Subcutaneous abdominal adipose tissue (tissue), 5 donors: ENCODE measurements around the gene KRTAP20-3.

Experiments used
- H3K27ac ChIP-seq: one replicate; pipeline ENCODE4 v1.7.0; 2013; ENCODE audit warnings: low read depth, mild to moderate bottlenecking, inconsistent platforms, low read length, moderate library complexity
- H3K27me3 ChIP-seq, 5 donors: one replicate each; pipeline ENCODE4 v1.7.0; 2013; ENCODE audit warnings: low read length in 5 of 5, inconsistent platforms in 1 of 5; ENCODE audit not compliant: control insufficient read depth in 5 of 5, insufficient read depth in 4 of 5
- H3K36me3 ChIP-seq, 5 donors: one replicate each; pipeline ENCODE4 v1.7.0; 2013; ENCODE audit warnings: low read length in 5 of 5; ENCODE audit not compliant: control insufficient read depth in 5 of 5, insufficient read depth in 5 of 5
- H3K4me1 ChIP-seq, 5 donors: one replicate each; pipeline ENCODE4 v1.7.0; 2013; ENCODE audit warnings: low read length in 5 of 5, mild to moderate bottlenecking in 3 of 5, moderate library complexity in 1 of 5; ENCODE audit not compliant: control insufficient read depth in 5 of 5, insufficient read depth in 5 of 5
- H3K4me3 ChIP-seq, 5 donors: one replicate each; pipeline ENCODE4 v1.7.0; 2013; ENCODE audit warnings: low read length in 5 of 5, low read depth in 1 of 5
- H3K9ac ChIP-seq, 5 donors: one replicate each; pipeline ENCODE4 v1.7.0; 2013; ENCODE audit warnings: low read length in 5 of 5, mild to moderate bottlenecking in 4 of 5, moderate library complexity in 3 of 5
- H3K9me3 ChIP-seq, 5 donors: one replicate each; pipeline ENCODE4 v1.7.0; 2013; ENCODE audit warnings: low read length in 5 of 5; ENCODE audit not compliant: control insufficient read depth in 5 of 5
- donor health status: healthy.
- donor health status: healthy.
- donor health status: healthy.
- donor health status: healthy.
- donor health status: healthy.

The KRTAP20-3 gene

DNA sequence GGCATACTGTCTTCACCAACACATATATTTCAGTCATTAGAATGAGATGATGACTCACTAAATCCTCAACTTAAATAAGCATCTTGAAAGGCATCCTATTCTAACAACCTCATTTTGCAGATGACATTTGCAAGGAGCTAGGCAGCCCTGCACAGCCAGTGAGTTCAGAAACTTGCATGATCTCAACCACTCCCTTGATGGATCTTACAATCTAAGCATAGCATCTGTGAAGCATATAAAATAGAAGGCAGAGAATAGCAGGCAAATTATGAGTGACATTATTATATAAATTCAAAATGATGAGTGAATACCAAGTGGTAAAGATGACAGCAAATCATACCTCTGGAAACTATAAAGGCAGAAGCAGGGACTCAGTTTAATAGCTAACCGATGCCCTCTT, 31.6 kb downstream of the KRTAP20-3 start:
- Histone ChIP-seq H3K4me3 (no peak overlapping the region), H3K27ac (no peak overlapping the region), H3K9ac (no peak overlapping the region), H3K9me3 (peaks cover 0 to 4% (median 0%) of the 10 kb centered on the region in 5 donors), H3K4me1 (no peaks in the 10 kb centered on the region), H3K27me3 (no peaks in the 10 kb centered on the region), H3K36me3 (no peaks in the 10 kb centered on the region)

DNA sequence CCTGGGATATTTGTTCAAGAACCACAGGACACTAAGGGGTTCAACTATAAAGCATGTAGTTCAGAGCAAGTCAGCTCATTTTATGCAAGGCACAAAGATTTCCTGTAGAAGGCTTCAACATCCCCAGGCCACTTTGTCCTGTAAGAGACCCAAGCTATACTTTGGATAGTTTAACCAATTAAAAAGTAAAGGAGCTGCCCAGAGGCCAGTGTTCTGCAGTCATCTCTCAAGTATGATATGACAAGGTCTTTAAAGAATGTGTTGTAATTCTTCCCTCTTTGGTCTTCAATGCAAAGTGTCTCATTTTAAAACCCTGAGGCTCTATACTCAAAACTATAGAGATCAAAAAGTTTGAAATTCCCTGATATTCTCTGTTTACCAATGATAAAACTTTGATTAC, 34.1 kb downstream of the KRTAP20-3 start:
- Histone ChIP-seq H3K4me3 (no peak overlapping the region), H3K36me3 (no peaks in the 10 kb centered on the region), H3K27me3 (no peaks in the 10 kb centered on the region), H3K4me1 (no peaks in the 10 kb centered on the region), H3K9ac (no peak overlapping the region), H3K27ac (no peak overlapping the region), H3K9me3 (peaks cover 0 to 4% (median 0%) of the 10 kb centered on the region in 5 donors)

DNA sequence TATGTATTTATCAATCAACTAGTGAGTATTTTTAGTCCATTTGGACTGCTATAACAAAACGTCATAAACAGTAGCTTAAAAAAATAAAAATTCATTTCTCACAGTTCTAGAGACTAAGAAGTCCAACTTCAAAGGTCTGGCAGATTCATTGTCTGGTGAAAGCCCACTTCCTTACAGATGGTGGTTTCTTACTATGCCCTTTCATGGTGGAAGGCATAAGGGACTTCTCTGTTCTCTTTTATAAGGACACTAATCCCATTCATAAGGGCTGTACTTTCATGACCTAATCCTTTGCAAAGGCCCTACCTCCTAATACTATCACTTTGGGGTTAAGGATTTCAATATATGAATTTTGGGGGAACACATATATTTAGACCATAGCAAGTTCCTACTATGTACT, 37.9 kb downstream of the KRTAP20-3 start:
- peaks cover 0 to 4% (median 0%) of the 10 kb centered on the region in 5 donors for H3K9me3 ChIP-seq
- no peaks in the 10 kb centered on the region for H3K27me3 ChIP-seq
- no peak overlapping the region for H3K4me3 ChIP-seq
- H3K27ac ChIP-seq: no peak overlapping the region
- H3K9ac ChIP-seq: no peak overlapping the region
- H3K4me1 ChIP-seq: no peaks in the 10 kb centered on the region
- no peaks in the 10 kb centered on the region for H3K36me3 ChIP-seq

DNA sequence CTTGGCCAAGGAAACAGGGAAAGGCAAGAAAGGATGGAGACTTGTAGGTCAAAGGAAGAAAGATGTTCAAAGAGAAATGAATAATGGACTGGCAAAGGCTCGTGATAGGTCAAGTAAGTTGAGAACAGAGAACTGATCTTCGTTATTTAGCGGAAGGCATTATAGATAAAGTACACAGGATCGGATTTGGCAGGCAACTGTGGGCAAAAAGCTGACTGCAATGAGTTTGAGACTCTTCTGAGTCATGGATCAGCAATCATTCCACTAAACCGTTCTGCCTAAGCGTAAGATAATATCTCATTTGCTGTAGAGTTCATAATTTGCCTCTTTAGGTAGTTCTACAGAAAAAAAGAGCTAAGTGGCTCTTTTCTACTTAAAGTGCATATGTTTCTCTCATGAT, 41.8 kb downstream of the KRTAP20-3 start:
- Histone ChIP-seq H3K4me3 (no peak overlapping the region), H3K4me1 (no peaks in the 10 kb centered on the region), H3K27ac (no peak overlapping the region), H3K9me3 (peaks cover 0 to 4% (median 0%) of the 10 kb centered on the region in 5 donors), H3K27me3 (no peaks in the 10 kb centered on the region), H3K36me3 (no peaks in the 10 kb centered on the region), H3K9ac (no peak overlapping the region)

DNA sequence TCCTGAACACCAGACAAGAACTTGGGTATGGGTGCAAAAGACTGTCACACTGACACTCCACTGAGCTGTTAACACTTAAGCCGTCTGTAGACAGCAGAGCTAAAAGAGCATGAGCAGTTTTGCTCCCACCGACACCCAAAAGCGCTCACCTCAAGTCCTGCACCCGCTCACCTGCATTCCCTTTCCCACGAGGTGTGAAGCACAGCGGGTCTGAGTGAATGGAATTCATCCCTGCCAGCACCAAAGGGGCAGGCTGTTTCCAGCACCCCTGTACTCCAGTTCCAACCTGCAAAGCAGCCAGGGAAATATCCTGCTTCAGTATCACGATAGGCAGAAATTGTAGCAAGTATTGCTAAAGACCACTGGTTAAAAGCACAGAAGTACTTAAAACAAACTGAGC, 47.2 kb downstream of the KRTAP20-3 start:
- no peaks in the 10 kb centered on the region for H3K27me3 ChIP-seq
- H3K4me3 ChIP-seq: no peak overlapping the region
- no peak overlapping the region for H3K9ac ChIP-seq
- no peak overlapping the region for H3K27ac ChIP-seq
- H3K36me3 ChIP-seq: no peaks in the 10 kb centered on the region
- H3K4me1 ChIP-seq: no peaks in the 10 kb centered on the region
- no peaks in the 10 kb centered on the region for H3K9me3 ChIP-seq
